PC-3 (cell line): ENCODE results near the gene NCBP3. TPM values are rescaled to one million over a fixed set of nuclear protein-coding genes. Genes with fewer than 3 reads are reported as not detected.

Experiments
- ATAC-seq: fragments of 200-7000 bp; cut with Tn5 transposase; 2 replicates; pipeline ENCODE4 v1.9.1; 2020; ENCODE audit warnings: mild to moderate bottlenecking, moderate library complexity
- BruUV-seq: library from RNA; stranded (reverse); fragments of 400-500 nt; replicated peaks from 2 replicates; lab custom pipeline; 2021; lab: Mats Ljungman, UMichigan
- CTCF ChIA-PET: fragments of 300-600 bp; sonication (Branson Sonifier 250); formaldehyde crosslinking; loops from one replicate; lab custom pipeline; 2022; ENCODE audit warnings: antibody characterized with exemption; lab: Charles Lee
- POLR2A ChIA-PET: fragments of 300-600 bp; sonication (Branson Sonifier 250); formaldehyde crosslinking; loops from one replicate; lab custom pipeline; 2022; ENCODE audit warnings: antibody characterized with exemption; ENCODE audit not compliant: unreplicated experiment; lab: Charles Lee
- DNase-seq: peaks from one replicate; pipeline ENCODE4 v3.0.0-alpha.2; 2015
- H2AFZ ChIP-seq: fragments of 300-600 bp; sonication (generic); 2 replicates; pipeline ENCODE4 v1.6.0; 2016; ENCODE audit warnings: antibody characterized with exemption, low read length
- H3F3A ChIP-seq: fragments of 300-600 bp; sonication (generic); one replicate; pipeline ENCODE4 v1.6.0; 2017; ENCODE audit warnings: antibody characterized with exemption, low read length, control low read depth, mild to moderate bottlenecking; ENCODE audit not compliant: unreplicated experiment
- H3K27ac ChIP-seq: fragments of 300-600 bp; sonication (generic); 2 replicates; pipeline ENCODE4 v1.5.1; 2016; ENCODE audit warnings: mild to moderate bottlenecking, low read length
- H3K27me3 ChIP-seq: fragments of 300-600 bp; sonication (generic); 2 replicates; pipeline ENCODE4 v1.6.1; 2016; ENCODE audit warnings: low read length, mixed read lengths
- H3K36me3 ChIP-seq: fragments of 300-600 bp; sonication (generic); 2 replicates; pipeline ENCODE4 v1.6.1; 2016; ENCODE audit warnings: low read depth, mixed run types, low read length, mixed read lengths
- H3K4me1 ChIP-seq: fragments of 300-600 bp; sonication (generic); 2 replicates; pipeline ENCODE4 v1.5.1; 2016; ENCODE audit warnings: low read length; ENCODE audit not compliant: insufficient read depth
- H3K4me2 ChIP-seq: fragments of 300-600 bp; sonication (generic); 2 replicates; pipeline ENCODE4 v1.6.0; 2016; ENCODE audit warnings: low read length
- H3K4me3 ChIP-seq: fragments of 300-600 bp; sonication (generic); 2 replicates; pipeline ENCODE4 v1.5.1; 2016; ENCODE audit warnings: mild to moderate bottlenecking, low read length, mixed read lengths
- H3K79me2 ChIP-seq: fragments of 300-600 bp; sonication (generic); 2 replicates; pipeline ENCODE4 v1.6.1; 2017; ENCODE audit warnings: low read length, mixed read lengths
- H3K9ac ChIP-seq: fragments of 300-600 bp; sonication (generic); 2 replicates; pipeline ENCODE4 v1.6.0; 2016; ENCODE audit warnings: mild to moderate bottlenecking, low read length
- H3K9me2 ChIP-seq: fragments of 300-600 bp; sonication (generic); replicated peaks from 2 replicates; pipeline ENCODE4 v1.6.1; 2016; ENCODE audit warnings: mixed run types, low read length, mixed read lengths
- H3K9me3 ChIP-seq: fragments of 300-600 bp; sonication (generic); 2 replicates; pipeline ENCODE4 v1.6.1; 2016; ENCODE audit warnings: low read length, mixed read lengths
- H4K20me1 ChIP-seq: fragments of 300-600 bp; sonication (generic); 2 replicates; pipeline ENCODE4 v1.6.1; 2016; ENCODE audit warnings: low read length, mixed read lengths
- EZH2 ChIP-seq: fragments of 300-600 bp; sonication (generic); IDR thresholded peaks from one replicate; pipeline ENCODE4 v1.6.1; 2017; ENCODE audit warnings: antibody characterized with exemption, mild to moderate bottlenecking, low read length; ENCODE audit not compliant: unreplicated experiment
- EZH2phosphoT487 ChIP-seq: fragments of 300-600 bp; sonication (generic); IDR thresholded peaks from 2 replicates; pipeline ENCODE4 v1.6.1; 2018; ENCODE audit warnings: mild to moderate bottlenecking, antibody characterized with exemption, low read length, borderline replicate concordance
- intact Hi-C: fragments of 100-400 bp; cut with micrococcal nuclease; formaldehyde crosslinking; loops from 2 replicates; pipeline ENCODE4 v1.9.0; 2023
- total RNA-seq: library from RNA; depleted of rRNA; stranded (reverse); fragments of >200 nt; gene quantifications from 2 replicates; pipeline ENCODE4 v1.2.3, GENCODE V29; 2014
- TF ChIP-seq, protein P1 (sequence below): fragments of 300-600 bp; sonication (generic); conservative IDR thresholded peaks from 2 replicates; pipeline ENCODE4 v1.5.1; 2017; ENCODE audit warnings: antibody characterized with exemption, low read depth, mild to moderate bottlenecking, low read length

The NCBP3 gene
- total RNA-seq, 1 experiment from 2014 or later, result 21.0 TPM

DNA sequence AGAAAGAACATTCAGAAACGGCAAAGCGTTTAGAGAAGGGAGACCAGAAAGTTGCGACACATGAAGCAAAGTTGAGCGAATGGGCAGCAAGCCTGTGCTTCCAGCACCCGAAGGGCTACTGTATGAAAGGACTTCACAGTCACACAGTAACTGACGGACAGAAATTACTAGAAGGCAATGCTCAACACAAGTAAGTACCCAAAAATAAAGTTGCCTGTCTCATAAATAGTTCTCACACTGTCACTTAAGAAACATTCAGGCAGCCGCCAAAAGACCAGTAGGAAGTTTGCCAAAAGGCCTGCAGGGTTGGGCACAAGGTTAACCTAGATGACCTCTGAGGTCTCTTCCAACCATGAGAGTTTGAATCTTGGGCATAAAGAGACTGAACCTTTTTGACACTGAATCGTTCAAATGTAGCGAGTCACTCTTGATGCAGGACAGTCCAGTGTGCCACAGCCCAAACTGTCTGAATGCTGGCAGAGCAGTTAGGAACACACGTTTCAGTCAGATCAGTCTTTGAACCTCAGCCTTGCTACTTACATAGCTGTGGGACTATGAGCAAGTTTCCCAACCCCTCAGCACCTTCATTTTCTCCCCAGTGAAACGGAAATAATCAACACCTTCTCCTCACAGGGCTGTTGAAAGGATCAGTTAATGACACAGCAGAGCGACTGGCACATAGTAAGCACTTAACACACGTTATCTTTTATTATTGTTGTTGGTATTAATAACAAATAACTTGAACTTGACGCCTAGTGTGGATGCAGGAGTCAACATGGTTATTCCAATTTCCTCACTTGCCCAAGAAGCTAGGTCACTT is 10.4 kb downstream of the NCBP3 start:
- DNase-seq (no peak), ATAC-seq (no peak)
- ChIA-PET CTCF (no interaction called here), POLR2A (no interaction called here)
- intact Hi-C loops, result no loop called here
- Histone ChIP-seq H3K9me3 (no peaks in the 10 kb centered on the region), H3F3A (no peaks in the 10 kb centered on the region), H3K27me3 (no peaks in the 10 kb centered on the region), H3K27ac (no peak overlapping the region), H3K9me2 (no peaks in the 10 kb centered on the region), H2AFZ (no peak overlapping the region), H3K4me2 (no peak overlapping the region), H3K4me3 (no peak overlapping the region), H3K36me3 (peaks cover 7% of the 10 kb centered on the region; the same call in 1 of the 2 replicates), H3K79me2 (0 out of 2 replicates have a peak, but pooled peaks cover 10% of the 10 kb centered on the region), H4K20me1 (no peaks in the 10 kb centered on the region), H3K9ac (no peak overlapping the region), H3K4me1 (no peaks in the 10 kb centered on the region)
- BruUV-seq, result no TSS peak
- no peak for TF ChIP-seq EZH2
- TF ChIP-seq EZH2phosphoT487, result no peak
- TF ChIP-seq, protein P1, sequence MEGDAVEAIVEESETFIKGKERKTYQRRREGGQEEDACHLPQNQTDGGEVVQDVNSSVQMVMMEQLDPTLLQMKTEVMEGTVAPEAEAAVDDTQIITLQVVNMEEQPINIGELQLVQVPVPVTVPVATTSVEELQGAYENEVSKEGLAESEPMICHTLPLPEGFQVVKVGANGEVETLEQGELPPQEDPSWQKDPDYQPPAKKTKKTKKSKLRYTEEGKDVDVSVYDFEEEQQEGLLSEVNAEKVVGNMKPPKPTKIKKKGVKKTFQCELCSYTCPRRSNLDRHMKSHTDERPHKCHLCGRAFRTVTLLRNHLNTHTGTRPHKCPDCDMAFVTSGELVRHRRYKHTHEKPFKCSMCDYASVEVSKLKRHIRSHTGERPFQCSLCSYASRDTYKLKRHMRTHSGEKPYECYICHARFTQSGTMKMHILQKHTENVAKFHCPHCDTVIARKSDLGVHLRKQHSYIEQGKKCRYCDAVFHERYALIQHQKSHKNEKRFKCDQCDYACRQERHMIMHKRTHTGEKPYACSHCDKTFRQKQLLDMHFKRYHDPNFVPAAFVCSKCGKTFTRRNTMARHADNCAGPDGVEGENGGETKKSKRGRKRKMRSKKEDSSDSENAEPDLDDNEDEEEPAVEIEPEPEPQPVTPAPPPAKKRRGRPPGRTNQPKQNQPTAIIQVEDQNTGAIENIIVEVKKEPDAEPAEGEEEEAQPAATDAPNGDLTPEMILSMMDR, result no peak

DNA sequence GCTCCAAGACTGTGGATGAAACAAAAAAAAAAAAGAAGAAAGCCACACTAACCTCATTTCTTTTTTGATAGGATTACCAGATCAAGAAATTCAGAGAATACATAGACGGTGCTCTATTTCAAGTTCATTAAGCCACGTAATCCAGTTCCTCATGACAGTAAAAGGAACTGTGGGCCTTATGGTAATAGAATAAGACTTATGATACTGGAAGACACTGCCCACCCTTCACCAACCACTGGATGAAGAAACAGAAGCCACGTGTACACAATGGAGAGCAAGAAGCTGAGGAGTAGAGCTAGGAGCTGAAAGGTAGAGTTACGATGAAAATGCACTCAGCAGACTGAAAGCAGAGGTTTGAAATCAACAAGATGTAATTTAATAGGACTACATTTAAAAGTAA is 11.2 kb downstream of the NCBP3 start:
- H3K9me2 ChIP-seq, result no peaks in the 10 kb centered on the region
- no peak overlapping the region for H3K9ac ChIP-seq

More for the DNA sequence above, 11.2 kb downstream of the NCBP3 start:
- Histone ChIP-seq H3K27ac (no peak overlapping the region), H3F3A (no peaks in the 10 kb centered on the region), H3K79me2 (0 out of 2 replicates have a peak, but pooled peaks cover 10% of the 10 kb centered on the region), H4K20me1 (no peaks in the 10 kb centered on the region), H3K4me3 (no peak overlapping the region), H3K36me3 (peaks cover 7% of the 10 kb centered on the region; the same call in 1 of the 2 replicates), H3K9me3 (no peaks in the 10 kb centered on the region), H2AFZ (no peak overlapping the region), H3K4me1 (no peaks in the 10 kb centered on the region), H3K4me2 (no peak overlapping the region), H3K27me3 (no peaks in the 10 kb centered on the region)
- TF ChIP-seq EZH2phosphoT487, result no peak
- TF ChIP-seq, protein P1, result no peak
- TF ChIP-seq EZH2, result no peak
- ATAC-seq, result no peak
- intact Hi-C loops, result no loop called here
- ChIA-PET POLR2A (no interaction called here), CTCF (no interaction called here)
- BruUV-seq, result no TSS peak
- no peak for DNase-seq
